Activated T-cell treated with anti-CD3 and anti-CD28 coated beads, Interleukin-2, amount 50 U/mL, for 72 hours (primary cell): ENCODE results near the gene CD36. TPM values are rescaled to one million over a fixed set of nuclear protein-coding genes. Genes with fewer than 3 reads are reported as not detected.

Source experiments
- ATAC-seq, 2 donors: fragments of 150-1000 bp; cut with Tn5 transposase; replicated peaks in 1 of 2; 2 replicates each; pipeline ENCODE4 v1.10.0; 2021; ENCODE audit warnings: moderate library complexity in 2 of 2, mild to moderate bottlenecking in 1 of 2
- DNase-seq, 2 donors: peaks; one replicate each; pipeline ENCODE4 v3.0.0; 2021 to 2022; ENCODE audit warnings: mixed read lengths in 1 of 2
- H3K27ac Mint-ChIP-seq: one replicate; pipeline ENCODE4 v1.8.0; 2022; ENCODE audit warnings: mild to moderate bottlenecking, moderate library complexity, mixed read lengths
- H3K27me3 Mint-ChIP-seq: one replicate; pipeline ENCODE4 v1.8.0; 2022; ENCODE audit warnings: low read depth, mixed read lengths
- H3K36me3 Mint-ChIP-seq, 2 donors: one replicate each; pipeline ENCODE4 v1.8.0; 2022; ENCODE audit warnings: mixed read lengths in 2 of 2, mild to moderate bottlenecking in 1 of 2; ENCODE audit not compliant: insufficient read depth in 2 of 2
- H3K4me1 Mint-ChIP-seq: one replicate; pipeline ENCODE4 v1.8.0; 2022; ENCODE audit warnings: low read depth, mixed read lengths
- H3K4me3 Mint-ChIP-seq, 2 donors: one replicate each; pipeline ENCODE4 v1.8.0; 2022; ENCODE audit warnings: mild to moderate bottlenecking in 2 of 2, mixed read lengths in 2 of 2, moderate library complexity in 2 of 2
- H3K9me3 Mint-ChIP-seq, 2 donors: one replicate each; pipeline ENCODE4 v1.8.0; 2022; ENCODE audit warnings: mixed read lengths in 2 of 2
- total RNA-seq, 2 donors: library from RNA; stranded (reverse); gene quantifications; one replicate each; pipeline ENCODE4 v1.2.3, GENCODE V29; 2022

CD36 gene
- total RNA-seq, 2 donors from 2014 or later: 0.21 to 0.65 TPM

- Mint-ChIP-seq H3K36me3 (no peaks in the 10 kb centered on the region), H3K27ac (no peak overlapping the region)
Measured at GRCh38 chr7:80647436-80647835, 9.0 kb downstream of the CD36 start.

GRCh38 chr7:80648031-80648600, 9.7 kb downstream of the CD36 start:
- H3K36me3 Mint-ChIP-seq: no peaks in the 10 kb centered on the region
- no peaks in the 10 kb centered on the region for H3K4me1 Mint-ChIP-seq
- H3K27me3 Mint-ChIP-seq: no peaks in the 10 kb centered on the region
- H3K4me3 Mint-ChIP-seq: no peak overlapping the region
- no peaks in the 10 kb centered on the region for H3K9me3 Mint-ChIP-seq
- ATAC-seq (no peak), DNase-seq (no peak)
- no peak overlapping the region for H3K27ac Mint-ChIP-seq

More at GRCh38 chr7:80647436-80647835, 9.0 kb downstream of the CD36 start:
- no peak for ATAC-seq
- H3K9me3 Mint-ChIP-seq: no peaks in the 10 kb centered on the region
- no peaks in the 10 kb centered on the region for H3K4me1 Mint-ChIP-seq
- no peak overlapping the region for H3K4me3 Mint-ChIP-seq
- DNase-seq: no peak
- H3K27me3 Mint-ChIP-seq: no peaks in the 10 kb centered on the region

- no peak for DNase-seq
- H3K4me1 Mint-ChIP-seq: no peaks in the 10 kb centered on the region
- no peaks in the 10 kb centered on the region for H3K9me3 Mint-ChIP-seq
- no peaks in the 10 kb centered on the region for H3K27me3 Mint-ChIP-seq
- ATAC-seq: no peak
- no peaks in the 10 kb centered on the region for H3K36me3 Mint-ChIP-seq
- no peak overlapping the region for H3K4me3 Mint-ChIP-seq
- no peak overlapping the region for H3K27ac Mint-ChIP-seq
Measured at GRCh38 chr7:80649011-80649410, 10.6 kb downstream of the CD36 start.

- no peaks in the 10 kb centered on the region for H3K27me3 Mint-ChIP-seq
- no peaks in the 10 kb centered on the region for H3K9me3 Mint-ChIP-seq
- H3K36me3 Mint-ChIP-seq: no peaks in the 10 kb centered on the region
- no peak for ATAC-seq
- no peak overlapping the region for H3K4me3 Mint-ChIP-seq
- DNase-seq: no peak
- H3K4me1 Mint-ChIP-seq: no peaks in the 10 kb centered on the region
- no peak overlapping the region for H3K27ac Mint-ChIP-seq
Measured at GRCh38 chr7:80650030-80650429, 11.6 kb downstream of the CD36 start.

- Mint-ChIP-seq H3K36me3 (no peaks in the 10 kb centered on the region), H3K4me3 (no peak overlapping the region), H3K9me3 (no peaks in the 10 kb centered on the region), H3K27ac (no peak overlapping the region), H3K27me3 (no peaks in the 10 kb centered on the region), H3K4me1 (no peaks in the 10 kb centered on the region)
- ATAC-seq (no peak), DNase-seq (no peak)
Measured at GRCh38 chr7:80651471-80651870, 13.0 kb downstream of the CD36 start.

- no peaks in the 10 kb centered on the region for H3K9me3 Mint-ChIP-seq
- no peaks in the 10 kb centered on the region for H3K4me1 Mint-ChIP-seq
- no peaks in the 10 kb centered on the region for H3K36me3 Mint-ChIP-seq
- H3K27ac Mint-ChIP-seq: no peak overlapping the region
- H3K4me3 Mint-ChIP-seq: no peak overlapping the region
- ATAC-seq (no peak), DNase-seq (no peak)
- no peaks in the 10 kb centered on the region for H3K27me3 Mint-ChIP-seq
Measured at GRCh38 chr7:80653244-80653643, 14.8 kb downstream of the CD36 start.

- Mint-ChIP-seq H3K9me3 (no peaks in the 10 kb centered on the region), H3K36me3 (no peaks in the 10 kb centered on the region), H3K4me1 (no peaks in the 10 kb centered on the region), H3K27ac (no peak overlapping the region), H3K4me3 (no peak overlapping the region), H3K27me3 (no peaks in the 10 kb centered on the region)
- DNase-seq (no peak), ATAC-seq (no peak)
Measured at GRCh38 chr7:80654887-80655340, 16.5 kb downstream of the CD36 start.

GRCh38 chr7:80656029-80656428, 17.6 kb downstream of the CD36 start:
- Mint-ChIP-seq H3K27me3 (no peaks in the 10 kb centered on the region), H3K9me3 (no peaks in the 10 kb centered on the region), H3K4me1 (no peaks in the 10 kb centered on the region), H3K27ac (no peak overlapping the region), H3K36me3 (no peaks in the 10 kb centered on the region), H3K4me3 (no peak overlapping the region)
- ATAC-seq (no peak), DNase-seq (no peak)

GRCh38 chr7:80659120-80660055, 20.9 kb downstream of the CD36 start:
- ATAC-seq (no peak), DNase-seq (no peak)
- no peaks in the 10 kb centered on the region for H3K27me3 Mint-ChIP-seq
- H3K4me3 Mint-ChIP-seq: no peak overlapping the region
- H3K4me1 Mint-ChIP-seq: no peaks in the 10 kb centered on the region
- no peaks in the 10 kb centered on the region for H3K9me3 Mint-ChIP-seq
- no peaks in the 10 kb centered on the region for H3K36me3 Mint-ChIP-seq
- H3K27ac Mint-ChIP-seq: no peak overlapping the region

- Mint-ChIP-seq H3K4me3 (no peak overlapping the region), H3K27ac (no peak overlapping the region), H3K36me3 (no peaks in the 10 kb centered on the region), H3K9me3 (no peaks in the 10 kb centered on the region), H3K4me1 (no peaks in the 10 kb centered on the region), H3K27me3 (no peaks in the 10 kb centered on the region)
- ATAC-seq: no peak
- DNase-seq: no peak
Measured at GRCh38 chr7:80660939-80661338, 22.5 kb downstream of the CD36 start.

- H3K27ac Mint-ChIP-seq: no peak overlapping the region
- H3K4me1 Mint-ChIP-seq: no peaks in the 10 kb centered on the region
- no peaks in the 10 kb centered on the region for H3K27me3 Mint-ChIP-seq
- DNase-seq: no peak
- H3K4me3 Mint-ChIP-seq: no peak overlapping the region
- H3K9me3 Mint-ChIP-seq: no peaks in the 10 kb centered on the region
- no peak for ATAC-seq
- no peaks in the 10 kb centered on the region for H3K36me3 Mint-ChIP-seq
Measured at GRCh38 chr7:80661729-80662128, 23.3 kb downstream of the CD36 start.

GRCh38 chr7:80662252-80662651, 23.8 kb downstream of the CD36 start:
- ATAC-seq (no peak), DNase-seq (no peak)
- Mint-ChIP-seq H3K27me3 (no peaks in the 10 kb centered on the region), H3K4me1 (no peaks in the 10 kb centered on the region), H3K27ac (no peak overlapping the region), H3K36me3 (no peaks in the 10 kb centered on the region), H3K9me3 (no peaks in the 10 kb centered on the region), H3K4me3 (no peak overlapping the region)

GRCh38 chr7:80665526-80665925, 27.1 kb downstream of the CD36 start:
- no peak overlapping the region for H3K27ac Mint-ChIP-seq
- no peak for ATAC-seq
- H3K4me1 Mint-ChIP-seq: no peaks in the 10 kb centered on the region
- DNase-seq: no peak
- H3K4me3 Mint-ChIP-seq: no peak overlapping the region
- H3K9me3 Mint-ChIP-seq: no peaks in the 10 kb centered on the region
- H3K27me3 Mint-ChIP-seq: no peaks in the 10 kb centered on the region
- H3K36me3 Mint-ChIP-seq: no peaks in the 10 kb centered on the region
